ENCODE results near the gene FAM168A. TPM values are rescaled to one million over a fixed set of nuclear protein-coding genes. Genes with fewer than 3 reads are reported as not detected.
"Not testable (repeated sequence)": the region's sequence is repeated elsewhere in the genome, so short reads cannot be mapped to it uniquely, and the experiment has no call there.

The FAM168A gene
- polyA plus RNA-seq, 2 of the 4 experiments (the other 2 are of a cell fraction) = 15.3 to 19.2 TPM

DNA sequence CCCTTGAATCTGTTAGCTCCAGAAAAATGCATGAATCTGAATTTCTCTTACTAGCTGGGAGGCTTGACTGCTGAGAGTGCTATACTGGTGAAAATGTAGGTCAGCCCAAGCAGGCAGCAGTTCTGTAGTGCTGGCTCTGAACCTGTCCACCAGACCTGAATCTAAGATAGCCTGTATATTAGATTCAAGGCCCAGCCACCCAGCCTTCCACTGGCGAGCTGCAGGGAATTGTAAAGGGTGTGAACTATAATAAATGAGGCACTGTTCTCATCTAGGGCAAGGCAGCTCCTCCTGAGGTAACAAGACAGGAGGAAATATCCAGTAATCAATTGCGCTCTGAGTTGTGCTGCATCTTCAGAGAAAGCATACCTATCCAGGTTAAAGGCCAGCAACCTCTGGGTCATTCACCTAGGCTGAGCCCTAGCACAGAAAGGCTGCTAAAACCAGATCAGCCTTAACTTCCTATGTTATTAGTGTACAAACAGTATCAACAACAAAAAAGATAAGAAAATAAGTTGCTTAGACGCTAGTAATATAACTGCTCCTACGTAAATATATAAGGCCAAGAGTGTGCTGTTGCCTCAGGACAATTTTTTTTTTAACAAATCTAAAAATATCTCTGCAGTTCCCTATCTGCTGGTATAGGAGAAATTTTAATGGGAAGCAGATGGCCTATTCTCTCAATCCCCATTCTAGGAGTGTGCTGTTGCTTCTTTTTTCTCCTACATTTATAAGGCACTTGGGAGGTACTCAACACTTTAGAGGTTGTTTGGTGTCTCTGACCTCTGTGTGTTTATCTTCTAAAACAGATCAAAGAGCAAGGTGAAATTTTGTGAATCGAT, 158.7 kb downstream of the FAM168A start (continued):
- TF ChIP-seq REST (IDR thresholded peaks at IDR 0.05) (no peak), JUN (IDR thresholded peaks at IDR 0.05) (no peak), RARB (CRISPR knock-in tag; IDR thresholded peaks at IDR 0.05) (no peak)

DNA sequence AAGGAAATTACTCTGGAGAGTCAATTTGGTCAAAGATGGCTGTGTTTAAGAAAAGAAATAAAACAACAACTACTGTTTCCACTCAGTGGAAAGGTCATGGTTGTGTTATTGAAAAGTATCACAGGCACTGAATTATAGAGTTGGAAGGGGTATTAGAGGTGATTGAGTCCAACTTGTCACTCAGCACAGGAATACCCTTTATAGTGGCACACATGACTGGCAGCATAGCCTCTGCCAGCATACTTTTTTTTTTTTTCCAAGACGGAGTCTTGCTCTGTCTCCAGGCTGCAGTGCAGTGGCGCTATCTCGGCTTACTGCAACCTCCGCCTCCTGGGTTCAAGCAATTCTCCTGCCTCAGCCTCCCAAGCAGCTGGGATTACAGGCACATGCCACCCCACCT, 161.1 kb downstream of the FAM168A start:
- POLR2A ChIA-PET; H3K9me3 ChIP-seq; H3K4me1 ChIP-seq; DNase-seq (ENCODE audit: low read depth in 1 of 2, low spot score in 1 of 2); ATAC-seq; H3K4me3 ChIP-seq; H3K27ac ChIP-seq; H3K4me2 ChIP-seq; FAIRE-seq: not testable (repeated sequence)
- CTCF ChIA-PET = interaction anchor here (0.7 to 2.6 kb wide), 4 partner anchors 27 to 224 kb away, joined by 3 to 9 read pairs (median 6); no protein-coding TSS in a partner anchor
- WGBS (ENCODE audit: missing lambda C conversion rate) = 96% methylated on average over 4 of the region's 4 CpGs

DNA sequence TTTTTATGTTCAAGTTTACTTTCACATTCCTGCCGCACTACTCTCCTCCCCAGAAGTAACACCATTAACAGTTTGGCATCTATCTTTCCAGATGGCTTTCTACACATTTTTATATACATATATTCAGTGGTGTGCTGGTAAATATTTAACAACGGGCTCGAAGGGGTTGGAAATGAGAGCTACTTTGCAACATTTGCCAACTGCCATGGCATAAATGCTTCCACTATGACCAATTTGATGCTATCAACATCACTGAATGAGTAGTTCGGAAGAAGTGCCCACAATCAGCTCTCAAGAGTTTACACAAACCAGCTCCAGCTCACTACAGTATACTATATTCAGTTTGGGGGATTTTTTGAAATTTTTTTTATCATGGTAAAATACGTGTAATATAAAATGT, 166.5 kb downstream of the FAM168A start:
- ATAC-seq = no peak
- Histone ChIP-seq H3K4me3 (no peak overlapping the region), H3K9me3 (no peaks in the 10 kb centered on the region), H3K4me2 (no peak overlapping the region), H3K27ac (no peak overlapping the region), H3K4me1 (no peaks in the 10 kb centered on the region)
- ChIA-PET CTCF (no interaction called here), POLR2A (no interaction called here)
- 83% methylated on average over 5 of the region's 5 CpGs for WGBS (ENCODE audit: missing lambda C conversion rate)
- no peak for DNase-seq (ENCODE audit: low read depth in 1 of 2, low spot score in 1 of 2)
- FAIRE-seq = no peak
- TF ChIP-seq, protein P1, sequence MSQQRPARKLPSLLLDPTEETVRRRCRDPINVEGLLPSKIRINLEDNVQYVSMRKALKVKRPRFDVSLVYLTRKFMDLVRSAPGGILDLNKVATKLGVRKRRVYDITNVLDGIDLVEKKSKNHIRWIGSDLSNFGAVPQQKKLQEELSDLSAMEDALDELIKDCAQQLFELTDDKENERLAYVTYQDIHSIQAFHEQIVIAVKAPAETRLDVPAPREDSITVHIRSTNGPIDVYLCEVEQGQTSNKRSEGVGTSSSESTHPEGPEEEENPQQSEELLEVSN (IDR thresholded peaks at IDR 0.05; ENCODE audit: borderline replicate concordance, low read depth) = no peak
- no peak for TF ChIP-seq TFCP2L1 (CRISPR knock-in tag; IDR thresholded peaks at IDR 0.05)
- no peak for TF ChIP-seq NFE2L2 (conservative IDR thresholded peaks at IDR 0.05; ENCODE audit: low read length)
- no peak for TF ChIP-seq MYC (IDR thresholded peaks at IDR 0.05; ENCODE audit: borderline replicate concordance, low read length)
- TF ChIP-seq, protein P2, sequence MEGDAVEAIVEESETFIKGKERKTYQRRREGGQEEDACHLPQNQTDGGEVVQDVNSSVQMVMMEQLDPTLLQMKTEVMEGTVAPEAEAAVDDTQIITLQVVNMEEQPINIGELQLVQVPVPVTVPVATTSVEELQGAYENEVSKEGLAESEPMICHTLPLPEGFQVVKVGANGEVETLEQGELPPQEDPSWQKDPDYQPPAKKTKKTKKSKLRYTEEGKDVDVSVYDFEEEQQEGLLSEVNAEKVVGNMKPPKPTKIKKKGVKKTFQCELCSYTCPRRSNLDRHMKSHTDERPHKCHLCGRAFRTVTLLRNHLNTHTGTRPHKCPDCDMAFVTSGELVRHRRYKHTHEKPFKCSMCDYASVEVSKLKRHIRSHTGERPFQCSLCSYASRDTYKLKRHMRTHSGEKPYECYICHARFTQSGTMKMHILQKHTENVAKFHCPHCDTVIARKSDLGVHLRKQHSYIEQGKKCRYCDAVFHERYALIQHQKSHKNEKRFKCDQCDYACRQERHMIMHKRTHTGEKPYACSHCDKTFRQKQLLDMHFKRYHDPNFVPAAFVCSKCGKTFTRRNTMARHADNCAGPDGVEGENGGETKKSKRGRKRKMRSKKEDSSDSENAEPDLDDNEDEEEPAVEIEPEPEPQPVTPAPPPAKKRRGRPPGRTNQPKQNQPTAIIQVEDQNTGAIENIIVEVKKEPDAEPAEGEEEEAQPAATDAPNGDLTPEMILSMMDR (IDR thresholded peaks at IDR 0.05) = no peak
- TF ChIP-seq HOXB5 (CRISPR knock-in tag; IDR thresholded peaks at IDR 0.05) = no peak
- no peak for TF ChIP-seq EP300 (IDR thresholded peaks at IDR 0.05)
- TF ChIP-seq HEYL (CRISPR knock-in tag; IDR thresholded peaks at IDR 0.05) = no peak

DNA sequence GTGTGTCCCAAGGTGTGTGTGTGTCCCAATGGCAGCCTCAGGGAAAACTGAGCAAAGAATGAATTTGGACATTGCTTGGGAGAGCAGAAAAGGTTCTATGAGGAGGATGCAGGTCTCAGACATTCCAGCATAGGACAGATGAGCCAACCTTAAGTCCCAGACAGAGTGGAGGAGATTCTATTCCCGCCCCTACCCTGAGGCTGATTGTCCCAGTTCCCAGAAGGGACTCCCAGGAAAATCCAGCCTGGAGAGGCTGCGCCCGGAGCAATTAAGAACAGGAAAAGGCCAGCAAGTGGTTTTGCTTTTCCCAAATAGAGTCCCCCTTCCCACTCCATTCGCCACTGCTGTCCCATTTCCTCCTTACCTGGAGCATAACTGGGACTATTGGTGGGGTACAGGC, 167.6 kb downstream of the FAM168A start:
- POLR2A ChIA-PET = no interaction called here
- Histone ChIP-seq H3K4me2 (no peak overlapping the region), H3K9me3 (no peaks in the 10 kb centered on the region), H3K4me1 (no peaks in the 10 kb centered on the region), H3K27ac (no peak overlapping the region), H3K4me3 (no peak overlapping the region)
- no peak for FAIRE-seq
- no peak for ATAC-seq
- CTCF ChIA-PET = interaction anchor here (1.0 to 1.4 kb wide), 3 partner anchors 24 to 72 kb away, joined by 3 to 4 read pairs (median 4); no protein-coding TSS in a partner anchor
- TF ChIP-seq, protein P3, sequence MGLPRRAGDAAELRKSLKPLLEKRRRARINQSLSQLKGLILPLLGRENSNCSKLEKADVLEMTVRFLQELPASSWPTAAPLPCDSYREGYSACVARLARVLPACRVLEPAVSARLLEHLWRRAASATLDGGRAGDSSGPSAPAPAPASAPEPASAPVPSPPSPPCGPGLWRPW (IDR thresholded peaks at IDR 0.05) = no peak
- TF ChIP-seq NPAS2 (CRISPR knock-in tag; IDR thresholded peaks at IDR 0.05; ENCODE audit: borderline replicate concordance) (no peak), CHD4 (IDR thresholded peaks at IDR 0.05; ENCODE audit: borderline replicate concordance) (no peak), CBX8 (IDR thresholded peaks at IDR 0.05) (no peak), POLR2AphosphoS2 (conservative IDR thresholded peaks at IDR 0.05; ENCODE audit: low read length) (no peak), FOSL2 (IDR thresholded peaks at IDR 0.05) (no peak), FOSL2 (CRISPR knock-in tag; IDR thresholded peaks at IDR 0.05) (no peak), NR3C1 (IDR thresholded peaks at IDR 0.05) (no peak), ZSCAN20 (CRISPR knock-in tag; IDR thresholded peaks at IDR 0.05) (no peak), EHF (CRISPR knock-in tag; IDR thresholded peaks at IDR 0.05) (no peak), TP53 (CRISPR knock-in tag; IDR thresholded peaks at IDR 0.05) (no peak), SMC3 (IDR thresholded peaks at IDR 0.05) (no peak), SREBF2 (IDR thresholded peaks at IDR 0.05) (no peak), RARB (CRISPR knock-in tag; IDR thresholded peaks at IDR 0.05) (no peak)
- TF ChIP-seq, protein P4, sequence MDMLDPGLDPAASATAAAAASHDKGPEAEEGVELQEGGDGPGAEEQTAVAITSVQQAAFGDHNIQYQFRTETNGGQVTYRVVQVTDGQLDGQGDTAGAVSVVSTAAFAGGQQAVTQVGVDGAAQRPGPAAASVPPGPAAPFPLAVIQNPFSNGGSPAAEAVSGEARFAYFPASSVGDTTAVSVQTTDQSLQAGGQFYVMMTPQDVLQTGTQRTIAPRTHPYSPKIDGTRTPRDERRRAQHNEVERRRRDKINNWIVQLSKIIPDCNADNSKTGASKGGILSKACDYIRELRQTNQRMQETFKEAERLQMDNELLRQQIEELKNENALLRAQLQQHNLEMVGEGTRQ (IDR thresholded peaks at IDR 0.05) = no peak
- TF ChIP-seq, protein P5, sequence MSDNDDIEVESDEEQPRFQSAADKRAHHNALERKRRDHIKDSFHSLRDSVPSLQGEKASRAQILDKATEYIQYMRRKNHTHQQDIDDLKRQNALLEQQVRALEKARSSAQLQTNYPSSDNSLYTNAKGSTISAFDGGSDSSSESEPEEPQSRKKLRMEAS (IDR thresholded peaks at IDR 0.05) = no peak
- no peak for DNase-seq (ENCODE audit: low read depth in 1 of 2, low spot score in 1 of 2)
- 92% methylated on average over 4 of the region's 4 CpGs for WGBS (ENCODE audit: missing lambda C conversion rate)

Measured in A549 (cell line).